ENCODE results near the gene SNORC.
A peak's percentile ranks its signal among the peaks of the same experiment; 100 is the strongest.
"Not testable (repeated sequence)": the region's sequence is repeated elsewhere in the genome, so short reads cannot be mapped to it uniquely, and the experiment has no call there.

Gene SNORC

DNA sequence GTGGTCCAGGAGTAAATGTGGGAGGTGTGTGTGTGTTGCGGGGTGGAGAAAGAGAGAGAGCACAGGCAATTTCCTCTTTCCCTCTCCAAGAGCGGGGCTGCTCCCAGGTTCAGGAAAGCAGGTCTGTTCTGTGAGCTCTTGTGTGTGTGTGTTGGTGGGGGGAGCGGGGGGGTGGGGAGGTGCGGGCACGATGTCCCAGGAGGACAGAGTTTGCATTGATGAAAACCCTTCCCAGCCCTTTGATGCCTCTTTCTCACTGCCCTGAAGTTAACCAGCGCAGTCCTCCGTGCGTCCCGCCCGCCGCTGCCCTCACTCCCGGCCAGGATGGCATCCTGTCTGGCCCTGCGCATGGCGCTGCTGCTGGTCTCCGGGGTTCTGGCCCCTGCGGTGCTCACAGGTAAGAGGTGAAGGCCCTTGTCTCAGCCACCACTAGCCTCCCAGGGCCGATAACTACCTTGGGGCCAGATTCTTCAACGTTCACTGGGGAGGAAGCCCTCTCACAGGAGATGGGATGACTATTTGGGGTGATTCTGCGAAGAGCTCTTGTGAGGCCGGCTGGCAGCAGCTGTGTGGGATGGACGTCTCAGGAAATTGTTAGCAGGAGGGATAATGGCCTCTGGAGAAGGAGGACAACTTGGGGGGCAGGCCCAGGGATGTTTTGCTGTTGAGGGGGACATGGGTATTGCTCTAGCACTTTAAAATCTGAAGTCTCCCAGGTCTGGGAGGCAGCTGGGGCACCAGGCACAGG lies at the start of gene SNORC:
Gene SNORC, plus strand, starts transcription at position 247 of the 748 bp plus-strand sequence. Its CDS starts 78 bp downstream, at position 325.
- no peak for DNase-seq (ENCODE audit: low read depth)

- no peak for DNase-seq (ENCODE audit: low read depth)
Measured at GRCh38 chr2:232829988-232830387, 40.1 kb upstream of the SNORC start.

GRCh38 chr2:232831496-232831895 lies 38.6 kb upstream of the SNORC start:
- no peak for DNase-seq (ENCODE audit: low read depth)

DNA sequence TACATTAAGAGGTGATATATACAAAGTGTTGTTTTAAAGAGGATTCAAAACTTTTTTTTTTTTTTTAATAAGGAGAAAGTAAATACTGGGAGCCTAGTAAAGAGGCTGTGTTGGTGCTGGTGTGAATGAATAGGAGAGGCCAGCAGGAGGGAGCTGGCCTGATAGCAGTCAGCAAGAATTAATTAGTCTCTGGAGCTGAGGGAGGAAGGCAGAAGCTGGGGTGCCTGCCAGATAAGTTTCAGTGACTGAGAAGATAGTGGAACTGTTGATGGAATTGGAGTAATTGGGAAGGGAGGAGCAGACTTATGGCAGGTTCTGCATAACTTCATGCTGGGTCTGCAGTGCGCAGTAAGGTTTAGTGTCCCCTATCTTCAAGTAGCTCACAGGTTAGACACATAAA lies 36.2 kb upstream of the SNORC start:
- no peak for DNase-seq (ENCODE audit: low read depth)

GRCh38 chr2:232835687-232836208 lies 34.3 kb upstream of the SNORC start:
- DNase-seq (ENCODE audit: low read depth) = no peak

DNA sequence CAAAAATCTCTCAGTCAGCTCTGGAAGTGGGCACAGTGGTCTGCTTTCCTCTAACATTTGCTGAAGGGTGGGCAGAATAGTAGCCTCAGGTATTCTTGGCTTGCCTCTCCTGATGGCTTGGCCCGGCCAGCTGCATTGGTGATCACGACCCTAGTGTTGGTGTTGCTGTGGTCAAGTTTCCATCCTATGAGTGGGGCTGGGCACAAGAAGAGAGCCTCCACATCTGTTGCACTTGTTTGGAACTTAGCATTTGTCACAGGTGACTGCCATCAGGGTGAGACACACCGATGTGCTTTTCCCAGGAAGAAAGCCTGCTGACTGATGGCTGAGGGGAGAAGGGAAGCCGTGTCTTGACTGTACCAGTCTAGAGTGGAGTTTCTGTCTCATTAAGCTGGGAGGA lies 33.1 kb upstream of the SNORC start:
- no peak for DNase-seq (ENCODE audit: low read depth)

- DNase-seq (ENCODE audit: low read depth) = peak; percentile 46
Measured at GRCh38 chr2:232838406-232838874, 31.6 kb upstream of the SNORC start.

DNA sequence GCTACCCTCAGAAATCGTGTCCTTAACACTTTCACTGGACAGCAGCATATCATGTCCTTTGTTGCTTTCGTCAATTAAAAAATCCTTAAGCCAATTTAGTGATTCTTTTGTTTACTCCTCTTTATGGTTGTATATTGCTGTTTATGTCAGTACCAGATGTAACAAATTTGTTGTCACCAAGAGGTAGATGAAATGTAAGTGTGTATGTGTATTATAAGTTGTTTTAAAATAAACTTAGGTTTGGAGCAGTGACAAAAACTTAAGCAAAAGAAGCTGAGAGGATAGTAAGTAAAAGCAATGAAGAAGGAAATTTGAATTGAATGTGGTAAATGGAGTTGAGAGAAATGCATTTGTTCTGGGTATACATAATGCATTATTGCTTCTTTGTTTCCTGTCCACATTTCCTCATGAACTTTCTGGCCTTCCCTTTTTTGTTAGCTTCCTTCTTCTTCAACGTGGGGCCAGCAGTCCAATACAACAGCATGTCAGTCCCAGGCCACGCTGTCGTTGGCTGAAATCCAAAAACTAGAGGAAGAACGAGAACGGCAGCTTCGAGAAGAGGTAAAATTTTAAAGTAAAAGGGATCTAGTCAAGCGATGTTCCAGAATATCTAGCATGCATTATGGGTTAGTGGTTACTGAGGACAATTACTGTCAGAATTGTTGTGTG lies 30.5 kb upstream of the SNORC start:
- no peak for DNase-seq (ENCODE audit: low read depth)

DNA sequence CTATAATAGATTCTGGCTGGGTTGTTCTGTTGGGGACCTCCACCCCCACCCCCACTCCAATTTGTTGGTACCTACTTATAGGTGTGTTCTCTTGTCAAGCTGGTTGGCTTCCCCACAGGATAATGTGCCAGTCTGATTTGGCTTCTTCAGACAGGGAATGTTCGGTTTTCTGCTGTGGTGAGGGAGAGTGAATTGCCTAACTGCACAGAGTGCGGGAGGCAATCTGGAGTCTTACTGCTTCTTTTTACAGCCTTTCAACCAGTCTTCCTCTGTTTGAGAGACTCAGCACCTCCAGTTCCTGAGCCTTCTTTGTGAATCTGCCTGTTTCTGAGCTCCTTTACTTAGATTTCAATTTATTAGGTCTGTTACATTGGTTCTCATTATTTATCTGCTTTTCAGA lies 27.4 kb upstream of the SNORC start:
- no peak for DNase-seq (ENCODE audit: low read depth)

- no peak for DNase-seq (ENCODE audit: low read depth)
Measured at GRCh38 chr2:232843834-232844233, 26.2 kb upstream of the SNORC start.

DNA sequence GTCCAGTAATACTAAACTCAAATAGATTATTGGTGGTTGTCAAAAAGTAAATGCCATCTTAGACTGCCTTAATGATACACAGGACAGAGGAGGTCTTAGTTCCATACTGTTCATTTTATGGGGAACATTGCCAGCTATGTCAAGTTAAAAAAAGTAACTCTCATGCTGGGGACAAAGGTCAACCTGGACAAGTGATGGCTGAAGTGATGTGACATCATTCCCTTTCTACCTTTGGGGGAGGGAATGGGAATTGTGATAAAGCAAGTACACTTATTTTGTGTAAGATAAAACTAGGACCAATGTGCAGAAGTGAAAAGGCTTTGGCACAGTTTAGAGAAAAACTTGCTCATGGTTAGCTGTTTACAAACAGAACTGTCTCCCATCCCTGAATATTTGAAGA lies 24.0 kb upstream of the SNORC start:
- DNase-seq (ENCODE audit: low read depth) = no peak

GRCh38 chr2:232850039-232850438 lies 20.0 kb upstream of the SNORC start:
- no peak for DNase-seq (ENCODE audit: low read depth)

DNA sequence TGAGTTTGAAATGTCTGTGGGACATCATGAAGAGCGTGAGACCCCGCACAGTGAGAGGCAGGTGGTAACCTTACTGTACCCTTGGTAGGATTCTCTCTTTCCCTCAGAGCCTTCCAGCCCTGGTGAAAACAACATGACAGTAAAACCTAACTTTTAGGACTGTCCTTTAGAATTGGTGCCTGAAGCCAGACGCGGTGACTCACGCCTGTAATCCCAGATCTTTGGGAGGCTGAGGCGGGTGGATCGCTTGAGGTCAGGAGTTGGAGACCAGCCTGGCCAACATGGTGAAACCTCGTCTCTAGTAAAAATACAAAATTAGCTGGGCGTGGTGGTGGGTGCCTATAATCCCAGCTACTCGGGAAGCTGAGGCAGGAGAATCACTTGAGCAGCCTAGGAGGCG lies 18.0 kb upstream of the SNORC start:
- DNase-seq (ENCODE audit: low read depth) = not testable (repeated sequence)

GRCh38 chr2:232852676-232853075 lies 17.4 kb upstream of the SNORC start:
- DNase-seq (ENCODE audit: low read depth) = no peak

- DNase-seq (ENCODE audit: low read depth) = no peak
Measured at GRCh38 chr2:232854082-232854481, 16.0 kb upstream of the SNORC start.

DNA sequence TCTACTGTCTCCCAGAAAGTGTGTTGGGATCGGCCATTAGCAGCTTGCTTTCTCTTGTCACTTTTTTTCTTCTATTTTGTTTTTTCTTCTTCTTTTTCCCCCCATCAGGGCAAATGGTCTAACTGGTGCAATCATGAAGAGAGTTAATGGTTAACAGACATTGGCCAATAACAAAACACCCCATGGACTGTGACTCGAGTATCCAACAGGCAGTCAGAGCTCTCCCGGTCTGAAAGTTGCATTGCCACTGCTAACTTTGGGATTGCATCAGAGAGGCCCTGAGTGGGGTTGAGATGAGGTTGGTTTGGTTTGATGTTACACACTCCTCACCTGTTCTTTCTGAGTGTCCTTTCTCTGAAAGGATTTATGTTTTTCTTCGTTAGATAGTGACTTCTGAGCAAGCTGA lies 12.9 kb upstream of the SNORC start:
- no peak for DNase-seq (ENCODE audit: low read depth)

- no peak for DNase-seq (ENCODE audit: low read depth)
Measured at GRCh38 chr2:232859385-232859916, 10.6 kb upstream of the SNORC start.

DNA sequence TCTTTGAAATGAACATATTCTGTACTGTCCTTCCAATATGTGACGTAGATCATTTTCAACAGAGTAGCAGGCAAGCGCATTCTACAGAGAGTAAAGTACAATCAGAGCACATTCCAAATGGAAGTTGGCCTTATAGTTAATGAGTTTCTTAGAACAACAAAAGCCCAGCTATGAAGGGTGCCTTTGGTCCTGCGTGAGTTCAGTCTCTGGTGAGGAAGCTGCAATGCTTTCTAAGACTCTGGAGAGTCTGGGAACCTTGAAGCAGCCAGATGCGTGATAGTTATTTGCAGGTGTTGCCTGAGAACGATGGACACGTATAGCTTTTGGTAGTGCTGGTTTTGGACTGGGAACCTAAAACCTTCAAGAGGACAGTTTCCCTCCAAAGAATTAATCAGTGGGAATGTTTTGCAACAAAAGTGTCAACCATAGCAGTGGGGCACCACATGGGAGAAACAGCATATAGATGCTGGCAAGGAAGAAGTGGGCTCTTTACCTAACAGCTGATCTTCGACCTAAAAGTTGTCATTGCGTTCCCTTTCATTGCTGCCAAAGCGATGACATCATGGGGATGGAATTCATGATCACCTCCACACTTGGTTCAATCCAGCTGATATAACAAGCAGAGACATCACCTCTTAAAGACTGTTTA lies 9.3 kb upstream of the SNORC start:
- no peak for DNase-seq (ENCODE audit: low read depth)

- no peak for DNase-seq (ENCODE audit: low read depth)
Measured at GRCh38 chr2:232861353-232861752, 8.7 kb upstream of the SNORC start.

- no peak for DNase-seq (ENCODE audit: low read depth)
Measured at GRCh38 chr2:232863996-232864395, 6.1 kb upstream of the SNORC start.

GRCh38 chr2:232865165-232865564 lies 4.9 kb upstream of the SNORC start:
- no peak for DNase-seq (ENCODE audit: low read depth)

- no peak for DNase-seq (ENCODE audit: low read depth)
Measured at GRCh38 chr2:232866104-232866503, 4.0 kb upstream of the SNORC start.
